ENCODE results near the gene CRACR2B.

GRCh38 chr11:842370-843002 is 14.8 kb downstream of the CRACR2B start, which contains the start of the genes POLR2L and TSPAN4:
- TF ChIP-seq POLR2A (IDR thresholded peaks at IDR 0.05), result peak in 2 of 4 donors; percentile 81 to 90
- TF ChIP-seq, protein P1, sequence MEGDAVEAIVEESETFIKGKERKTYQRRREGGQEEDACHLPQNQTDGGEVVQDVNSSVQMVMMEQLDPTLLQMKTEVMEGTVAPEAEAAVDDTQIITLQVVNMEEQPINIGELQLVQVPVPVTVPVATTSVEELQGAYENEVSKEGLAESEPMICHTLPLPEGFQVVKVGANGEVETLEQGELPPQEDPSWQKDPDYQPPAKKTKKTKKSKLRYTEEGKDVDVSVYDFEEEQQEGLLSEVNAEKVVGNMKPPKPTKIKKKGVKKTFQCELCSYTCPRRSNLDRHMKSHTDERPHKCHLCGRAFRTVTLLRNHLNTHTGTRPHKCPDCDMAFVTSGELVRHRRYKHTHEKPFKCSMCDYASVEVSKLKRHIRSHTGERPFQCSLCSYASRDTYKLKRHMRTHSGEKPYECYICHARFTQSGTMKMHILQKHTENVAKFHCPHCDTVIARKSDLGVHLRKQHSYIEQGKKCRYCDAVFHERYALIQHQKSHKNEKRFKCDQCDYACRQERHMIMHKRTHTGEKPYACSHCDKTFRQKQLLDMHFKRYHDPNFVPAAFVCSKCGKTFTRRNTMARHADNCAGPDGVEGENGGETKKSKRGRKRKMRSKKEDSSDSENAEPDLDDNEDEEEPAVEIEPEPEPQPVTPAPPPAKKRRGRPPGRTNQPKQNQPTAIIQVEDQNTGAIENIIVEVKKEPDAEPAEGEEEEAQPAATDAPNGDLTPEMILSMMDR (IDR thresholded peaks at IDR 0.05), result peak in 1 of 6 experiments; percentile 53
